PC-3 (cell line): ENCODE data around the gene DDOST. TPM values are rescaled to one million over a fixed set of nuclear protein-coding genes. Genes with fewer than 3 reads are reported as not detected.

ENCODE experiments used
- ATAC-seq: fragments of 200-7000 bp; cut with Tn5 transposase; 2 replicates; pipeline ENCODE4 v1.9.1; 2020; ENCODE audit warnings: mild to moderate bottlenecking, moderate library complexity
- BruUV-seq: library from RNA; stranded (reverse); fragments of 400-500 nt; replicated peaks from 2 replicates; lab custom pipeline; 2021; lab: Mats Ljungman, UMichigan
- CTCF ChIA-PET: fragments of 300-600 bp; sonication (Branson Sonifier 250); formaldehyde crosslinking; loops from one replicate; lab custom pipeline; 2022; ENCODE audit warnings: antibody characterized with exemption; lab: Charles Lee
- POLR2A ChIA-PET: fragments of 300-600 bp; sonication (Branson Sonifier 250); formaldehyde crosslinking; loops from one replicate; lab custom pipeline; 2022; ENCODE audit warnings: antibody characterized with exemption; ENCODE audit not compliant: unreplicated experiment; lab: Charles Lee
- DNase-seq: peaks from one replicate; pipeline ENCODE4 v3.0.0-alpha.2; 2015
- H2AFZ ChIP-seq: fragments of 300-600 bp; sonication (generic); 2 replicates; pipeline ENCODE4 v1.6.0; 2016; ENCODE audit warnings: antibody characterized with exemption, low read length
- H3F3A ChIP-seq: fragments of 300-600 bp; sonication (generic); one replicate; pipeline ENCODE4 v1.6.0; 2017; ENCODE audit warnings: antibody characterized with exemption, low read length, control low read depth, mild to moderate bottlenecking; ENCODE audit not compliant: unreplicated experiment
- H3K27ac ChIP-seq: fragments of 300-600 bp; sonication (generic); 2 replicates; pipeline ENCODE4 v1.5.1; 2016; ENCODE audit warnings: mild to moderate bottlenecking, low read length
- H3K27me3 ChIP-seq: fragments of 300-600 bp; sonication (generic); 2 replicates; pipeline ENCODE4 v1.6.1; 2016; ENCODE audit warnings: low read length, mixed read lengths
- H3K36me3 ChIP-seq: fragments of 300-600 bp; sonication (generic); 2 replicates; pipeline ENCODE4 v1.6.1; 2016; ENCODE audit warnings: low read depth, mixed run types, low read length, mixed read lengths
- H3K4me1 ChIP-seq: fragments of 300-600 bp; sonication (generic); 2 replicates; pipeline ENCODE4 v1.5.1; 2016; ENCODE audit warnings: low read length; ENCODE audit not compliant: insufficient read depth
- H3K4me2 ChIP-seq: fragments of 300-600 bp; sonication (generic); 2 replicates; pipeline ENCODE4 v1.6.0; 2016; ENCODE audit warnings: low read length
- H3K4me3 ChIP-seq: fragments of 300-600 bp; sonication (generic); 2 replicates; pipeline ENCODE4 v1.5.1; 2016; ENCODE audit warnings: mild to moderate bottlenecking, low read length, mixed read lengths
- H3K79me2 ChIP-seq: fragments of 300-600 bp; sonication (generic); 2 replicates; pipeline ENCODE4 v1.6.1; 2017; ENCODE audit warnings: low read length, mixed read lengths
- H3K9ac ChIP-seq: fragments of 300-600 bp; sonication (generic); 2 replicates; pipeline ENCODE4 v1.6.0; 2016; ENCODE audit warnings: mild to moderate bottlenecking, low read length
- H3K9me2 ChIP-seq: fragments of 300-600 bp; sonication (generic); replicated peaks from 2 replicates; pipeline ENCODE4 v1.6.1; 2016; ENCODE audit warnings: mixed run types, low read length, mixed read lengths
- H3K9me3 ChIP-seq: fragments of 300-600 bp; sonication (generic); 2 replicates; pipeline ENCODE4 v1.6.1; 2016; ENCODE audit warnings: low read length, mixed read lengths
- H4K20me1 ChIP-seq: fragments of 300-600 bp; sonication (generic); 2 replicates; pipeline ENCODE4 v1.6.1; 2016; ENCODE audit warnings: low read length, mixed read lengths
- CTCF ChIP-seq: fragments of 300-600 bp; sonication (generic); conservative IDR thresholded peaks from 2 replicates; pipeline ENCODE4 v1.5.1; 2017; ENCODE audit warnings: antibody characterized with exemption, low read depth, mild to moderate bottlenecking, low read length
- EZH2 ChIP-seq: fragments of 300-600 bp; sonication (generic); IDR thresholded peaks from one replicate; pipeline ENCODE4 v1.6.1; 2017; ENCODE audit warnings: antibody characterized with exemption, mild to moderate bottlenecking, low read length; ENCODE audit not compliant: unreplicated experiment
- EZH2phosphoT487 ChIP-seq: fragments of 300-600 bp; sonication (generic); IDR thresholded peaks from 2 replicates; pipeline ENCODE4 v1.6.1; 2018; ENCODE audit warnings: mild to moderate bottlenecking, antibody characterized with exemption, low read length, borderline replicate concordance
- intact Hi-C: fragments of 100-400 bp; cut with micrococcal nuclease; formaldehyde crosslinking; loops from 2 replicates; pipeline ENCODE4 v1.9.0; 2023
- total RNA-seq: library from RNA; depleted of rRNA; stranded (reverse); fragments of >200 nt; gene quantifications from 2 replicates; pipeline ENCODE4 v1.2.3, GENCODE V29; 2014

The DDOST gene
- total RNA-seq, 1 experiment from 2014 or later: 357 TPM

GRCh38 chr1:20682571-20683236 lies 21.5 kb upstream of the DDOST start:
- H3K4me1 ChIP-seq: no peaks in the 10 kb centered on the region
- H2AFZ ChIP-seq: no peak overlapping the region
- no peak overlapping the region for H3K4me3 ChIP-seq
- H3K9me2 ChIP-seq: no peaks in the 10 kb centered on the region
- TF ChIP-seq EZH2: no peak
- no peak for TF ChIP-seq CTCF
- no peak for TF ChIP-seq EZH2phosphoT487
- H3K27ac ChIP-seq: no peak overlapping the region
- POLR2A ChIA-PET: no interaction called here
- DNase-seq (no peak), ATAC-seq (no peak)
- no peaks in the 10 kb centered on the region for H3K9me3 ChIP-seq
- intact Hi-C loops: no loop called here
- H3K9ac ChIP-seq: no peak overlapping the region
- no peak overlapping the region for H3K4me2 ChIP-seq
- H3K27me3 ChIP-seq: no peaks in the 10 kb centered on the region
- H3K36me3 ChIP-seq: no peaks in the 10 kb centered on the region
- CTCF ChIA-PET: no interaction called here
- no peaks in the 10 kb centered on the region for H4K20me1 ChIP-seq
- H3K79me2 ChIP-seq: no peaks in the 10 kb centered on the region
- BruUV-seq: no TSS peak
- no peaks in the 10 kb centered on the region for H3F3A ChIP-seq

GRCh38 chr1:20681999-20682398 lies 20.8 kb upstream of the DDOST start:
- H3K4me2 ChIP-seq: no peak overlapping the region
- no peaks in the 10 kb centered on the region for H3K9me2 ChIP-seq
- H2AFZ ChIP-seq: no peak overlapping the region
- ATAC-seq: no peak
- H3K27me3 ChIP-seq: no peaks in the 10 kb centered on the region
- intact Hi-C loops: no loop called here
- no peaks in the 10 kb centered on the region for H4K20me1 ChIP-seq
- POLR2A ChIA-PET: no interaction called here
- H3F3A ChIP-seq: no peaks in the 10 kb centered on the region
- no peaks in the 10 kb centered on the region for H3K4me1 ChIP-seq
- no peaks in the 10 kb centered on the region for H3K79me2 ChIP-seq
- H3K27ac ChIP-seq: no peak overlapping the region
- H3K4me3 ChIP-seq: no peak overlapping the region
- CTCF ChIA-PET: no interaction called here
- no peaks in the 10 kb centered on the region for H3K9me3 ChIP-seq
- no peak for TF ChIP-seq EZH2phosphoT487
- no peak for TF ChIP-seq EZH2
- no peak for TF ChIP-seq CTCF
- H3K9ac ChIP-seq: no peak overlapping the region
- no peak for DNase-seq
- BruUV-seq: no TSS peak
- H3K36me3 ChIP-seq: no peaks in the 10 kb centered on the region

GRCh38 chr1:20680269-20680668 lies 19.1 kb upstream of the DDOST start:
- Histone ChIP-seq H3F3A (no peaks in the 10 kb centered on the region), H3K27ac (no peak overlapping the region), H3K36me3 (no peaks in the 10 kb centered on the region), H3K9me3 (no peaks in the 10 kb centered on the region), H2AFZ (0 out of 2 replicates have a peak overlapping the region, but pooled peaks have one; percentile 12), H3K4me1 (no peaks in the 10 kb centered on the region), H3K9me2 (no peaks in the 10 kb centered on the region), H3K79me2 (no peaks in the 10 kb centered on the region), H3K27me3 (no peaks in the 10 kb centered on the region), H4K20me1 (no peaks in the 10 kb centered on the region), H3K4me2 (no peak overlapping the region), H3K9ac (no peak overlapping the region), H3K4me3 (no peak overlapping the region)
- no TSS peak for BruUV-seq
- TF ChIP-seq EZH2phosphoT487 (no peak), EZH2 (no peak), CTCF (no peak)
- intact Hi-C loops: no loop called here
- ChIA-PET POLR2A (no interaction called here), CTCF (no interaction called here)
- ATAC-seq: no peak
- DNase-seq: no peak
